Stimulated activated CD4-positive, alpha-beta T cell treated with anti-CD3 and anti-CD28 coated beads, Interleukin-4, amount 100 ng/mL, for 48 hours (primary cell): ENCODE data around the gene PLEKHH2.
A peak's percentile ranks its signal among the peaks of the same experiment; 100 is the strongest.
"Not testable (repeated sequence)": the region's sequence is repeated elsewhere in the genome, so short reads cannot be mapped to it uniquely, and the experiment has no call there.

Experiments
- DNase-seq, 2 donors: peaks; one replicate each; pipeline ENCODE4 v3.0.0-alpha.2; 2020; ENCODE audit warnings: low read depth in 2 of 2

The PLEKHH2 gene

GRCh38 chr2:43637030-43637803, at the start of gene PLEKHH2:
Gene PLEKHH2 (plus strand): TSS chr2:43637260. CDS start chr2:43644674, 7,414 bp downstream.
- peak; percentile 84 to 90 for DNase-seq

GRCh38 chr2:43592443-43592842, 44.6 kb upstream of the PLEKHH2 start:
- no peak for DNase-seq

- DNase-seq: no peak
Observed at GRCh38 chr2:43593254-43593653, 43.8 kb upstream of the PLEKHH2 start.

GRCh38 chr2:43594875-43595274, 42.2 kb upstream of the PLEKHH2 start:
- no peak for DNase-seq

- peak; percentile 97 to 99 for DNase-seq
Observed at GRCh38 chr2:43595603-43596412, 41.3 kb upstream of the PLEKHH2 start, which contains the start of gene THADA. Gene THADA (minus strand): TSS chr2:43596038. CDS start chr2:43592392, 3,646 bp downstream.

GRCh38 chr2:43600596-43600995, 36.5 kb upstream of the PLEKHH2 start:
- not testable (repeated sequence) for DNase-seq

- DNase-seq: no peak
Observed at GRCh38 chr2:43604674-43605073, 32.4 kb upstream of the PLEKHH2 start.

GRCh38 chr2:43605079-43605655, 31.9 kb upstream of the PLEKHH2 start:
- DNase-seq: peak in 1 of 2 donors; percentile 11

- DNase-seq: no peak
Observed at GRCh38 chr2:43605851-43606250, 31.2 kb upstream of the PLEKHH2 start.

- no peak for DNase-seq
Observed at GRCh38 chr2:43609290-43609918, 27.7 kb upstream of the PLEKHH2 start.

GRCh38 chr2:43610361-43610760, 26.7 kb upstream of the PLEKHH2 start:
- DNase-seq: no peak

GRCh38 chr2:43611987-43612894, 24.8 kb upstream of the PLEKHH2 start:
- peak; percentile 60 to 69 for DNase-seq

- no peak for DNase-seq
Observed at GRCh38 chr2:43612944-43613343, 24.1 kb upstream of the PLEKHH2 start.

GRCh38 chr2:43616967-43617680, 19.9 kb upstream of the PLEKHH2 start:
- no peak for DNase-seq

- DNase-seq: no peak
Observed at GRCh38 chr2:43619511-43619910, 17.5 kb upstream of the PLEKHH2 start.

- DNase-seq: no peak
Observed at GRCh38 chr2:43622931-43623451, 14.1 kb upstream of the PLEKHH2 start.

- DNase-seq: no peak
Observed at GRCh38 chr2:43631618-43632317, 5.3 kb upstream of the PLEKHH2 start.

- no peak for DNase-seq
Observed at GRCh38 chr2:43634604-43635306, 2.3 kb upstream of the PLEKHH2 start.

GRCh38 chr2:43636153-43636552, 907 bp upstream of the PLEKHH2 start:
- not testable (repeated sequence) for DNase-seq
